ENCODE data around the gene ASMTL.
"Not testable (repeated sequence)": the region's sequence is repeated elsewhere in the genome, so short reads cannot be mapped to it uniquely, and the experiment has no call there.

The ASMTL gene

GRCh38 chrX:1481636-1482529, 29.2 kb upstream of the ASMTL start:
- no peak for DNase-seq

- DNase-seq, result no peak
Measured at GRCh38 chrX:1480082-1480785, 27.5 kb upstream of the ASMTL start.

GRCh38 chrX:1477801-1478458, 25.2 kb upstream of the ASMTL start:
- no peak for DNase-seq

- no peak for DNase-seq
Measured at GRCh38 chrX:1477229-1477628, 24.5 kb upstream of the ASMTL start.

- no peak for DNase-seq
Measured at GRCh38 chrX:1476682-1477081, 24.0 kb upstream of the ASMTL start.

- DNase-seq, result no peak
Measured at GRCh38 chrX:1475881-1476280, 23.2 kb upstream of the ASMTL start.

GRCh38 chrX:1475481-1475880, 22.8 kb upstream of the ASMTL start:
- no peak for DNase-seq

GRCh38 chrX:1474593-1474992, 21.9 kb upstream of the ASMTL start:
- not testable (repeated sequence) for DNase-seq

- DNase-seq, result no peak
Measured at GRCh38 chrX:1472975-1473374, 20.3 kb upstream of the ASMTL start.

GRCh38 chrX:1468250-1468772, 15.6 kb upstream of the ASMTL start:
- DNase-seq, result no peak

GRCh38 chrX:1466971-1467561, 14.4 kb upstream of the ASMTL start:
- DNase-seq, result no peak

- no peak for DNase-seq
Measured at GRCh38 chrX:1466232-1466661, 13.5 kb upstream of the ASMTL start.

GRCh38 chrX:1465286-1466231, 12.8 kb upstream of the ASMTL start:
- DNase-seq, result no peak

GRCh38 chrX:1464971-1465285, 12.2 kb upstream of the ASMTL start:
- DNase-seq, result no peak

- DNase-seq, result no peak
Measured at GRCh38 chrX:1464041-1464970, 11.6 kb upstream of the ASMTL start.

- DNase-seq, result no peak
Measured at GRCh38 chrX:1463581-1463980, 10.9 kb upstream of the ASMTL start.

- no peak for DNase-seq
Measured at GRCh38 chrX:1462596-1463251, 10.0 kb upstream of the ASMTL start.

- no peak for DNase-seq
Measured at GRCh38 chrX:1462110-1462509, 9.4 kb upstream of the ASMTL start.

- no peak for DNase-seq
Measured at GRCh38 chrX:1455948-1456280, 3.2 kb upstream of the ASMTL start.
